ENCODE data around the gene MARK4.
"Not testable (repeated sequence)": the region's sequence is repeated elsewhere in the genome, so short reads cannot be mapped to it uniquely, and the experiment has no call there.

MARK4 gene

GRCh38 chr19:45299719-45300118, 48.6 kb downstream of the MARK4 start:
- H3K4me3 ChIP-seq (ENCODE audit: low read length), result no peak overlapping the region
- no peak for DNase-seq (ENCODE audit: low read depth, low spot score)

- H3K4me3 ChIP-seq (ENCODE audit: low read length), result no peak overlapping the region
- DNase-seq (ENCODE audit: low read depth, low spot score), result no peak
These were observed 51.3 kb downstream of the MARK4 start for GRCh38 chr19:45302416-45302815.

- DNase-seq (ENCODE audit: low read depth, low spot score), result no peak
- no peak overlapping the region for H3K4me3 ChIP-seq (ENCODE audit: low read length)
These were observed 52.4 kb downstream of the MARK4 start for GRCh38 chr19:45303269-45304060.

GRCh38 chr19:45304141-45304926, 53.3 kb downstream of the MARK4 start:
- no peak for DNase-seq (ENCODE audit: low read depth, low spot score)
- no peak overlapping the region for H3K4me3 ChIP-seq (ENCODE audit: low read length)

GRCh38 chr19:45305007-45305406, 53.9 kb downstream of the MARK4 start:
- H3K4me3 ChIP-seq (ENCODE audit: low read length), result no peak overlapping the region

GRCh38 chr19:45305421-45305820, 54.4 kb downstream of the MARK4 start:
- DNase-seq (ENCODE audit: low read depth, low spot score), result peak; percentile 42
- no peak overlapping the region for H3K4me3 ChIP-seq (ENCODE audit: low read length)

More at GRCh38 chr19:45305007-45305406, 53.9 kb downstream of the MARK4 start:
- DNase-seq (ENCODE audit: low read depth, low spot score), result no peak

GRCh38 chr19:45306040-45306439, 55.0 kb downstream of the MARK4 start:
- DNase-seq (ENCODE audit: low read depth, low spot score), result no peak
- H3K4me3 ChIP-seq (ENCODE audit: low read length), result no peak overlapping the region

- DNase-seq (ENCODE audit: low read depth, low spot score), result no peak
- no peak overlapping the region for H3K4me3 ChIP-seq (ENCODE audit: low read length)
These were observed 55.5 kb downstream of the MARK4 start for GRCh38 chr19:45306518-45307027.

GRCh38 chr19:45307361-45307760, 56.3 kb downstream of the MARK4 start:
- no peak overlapping the region for H3K4me3 ChIP-seq (ENCODE audit: low read length)
- DNase-seq (ENCODE audit: low read depth, low spot score), result no peak

- not testable (repeated sequence) for DNase-seq (ENCODE audit: low read depth, low spot score); H3K4me3 ChIP-seq (ENCODE audit: low read length)
These were observed 58.3 kb downstream of the MARK4 start for GRCh38 chr19:45309322-45309721.

- no peak for DNase-seq (ENCODE audit: low read depth, low spot score)
- H3K4me3 ChIP-seq (ENCODE audit: low read length), result no peak overlapping the region
These were observed 60.5 kb downstream of the MARK4 start for GRCh38 chr19:45311621-45312020.

GRCh38 chr19:45312285-45312684, 61.2 kb downstream of the MARK4 start:
- H3K4me3 ChIP-seq (ENCODE audit: low read length); DNase-seq (ENCODE audit: low read depth, low spot score): not testable (repeated sequence)

- no peak overlapping the region for H3K4me3 ChIP-seq (ENCODE audit: low read length)
- DNase-seq (ENCODE audit: low read depth, low spot score), result no peak
These were observed 63.7 kb downstream of the MARK4 start for GRCh38 chr19:45314708-45315245.

GRCh38 chr19:45315304-45315703, 64.2 kb downstream of the MARK4 start:
- no peak overlapping the region for H3K4me3 ChIP-seq (ENCODE audit: low read length)
- DNase-seq (ENCODE audit: low read depth, low spot score), result no peak

GRCh38 chr19:45320997-45321775, 70.1 kb downstream of the MARK4 start:
- no peak for DNase-seq (ENCODE audit: low read depth, low spot score)
- no peak overlapping the region for H3K4me3 ChIP-seq (ENCODE audit: low read length)

- DNase-seq (ENCODE audit: low read depth, low spot score), result no peak
These were observed 70.8 kb downstream of the MARK4 start for GRCh38 chr19:45321848-45322247.

GRCh38 chr19:45322311-45322710, 71.2 kb downstream of the MARK4 start:
- no peak overlapping the region for H3K4me3 ChIP-seq (ENCODE audit: low read length)
- peak; percentile 57 for DNase-seq (ENCODE audit: low read depth, low spot score)

More at GRCh38 chr19:45321848-45322247, 70.8 kb downstream of the MARK4 start:
- H3K4me3 ChIP-seq (ENCODE audit: low read length), result no peak overlapping the region

- DNase-seq (ENCODE audit: low read depth, low spot score), result no peak
- no peak within 1 kb of the TSS for H3K4me3 ChIP-seq (ENCODE audit: low read length)
These were observed 71.7 kb downstream of the MARK4 start, which contains the start of gene CKM for GRCh38 chr19:45322744-45323281. Gene CKM (minus strand): TSS chr19:45322875. CDS start chr19:45319713, 3,162 bp downstream.

GRCh38 chr19:45323671-45324081, 72.6 kb downstream of the MARK4 start:
- H3K4me3 ChIP-seq (ENCODE audit: low read length), result no peak overlapping the region
- DNase-seq (ENCODE audit: low read depth, low spot score), result no peak
